Bronchial epithelial cell (primary cell): ENCODE measurements around the gene NECAB2. TPM values are rescaled to one million over a fixed set of nuclear protein-coding genes. Genes with fewer than 3 reads are reported as not detected.

ENCODE experiments used
- DNase-seq: peaks from one replicate; pipeline ENCODE4 v3.0.0-alpha.2; 2010; ENCODE audit warnings: low read depth
- FAIRE-seq: peaks from 2 replicates; lab custom pipeline; 2011; peaks lifted over from hg19 to GRCh38; lab: Jason Lieb, UNC
- H3K27me3 ChIP-seq: 2 replicates; pipeline ENCODE4 v1.5.1; 2011; ENCODE audit warnings: low read length; ENCODE audit not compliant: control insufficient read depth, insufficient read depth
- H3K36me3 ChIP-seq: 2 replicates; pipeline ENCODE4 v1.5.1; 2011; ENCODE audit warnings: low read length; ENCODE audit not compliant: control insufficient read depth, insufficient read depth
- H3K4me3 ChIP-seq: 2 replicates; pipeline ENCODE4 v1.5.1; 2011; ENCODE audit warnings: mild to moderate bottlenecking, low read depth, low read length, control low read depth
- total RNA-seq: library from RNA; depleted of rRNA; stranded (reverse); fragments of >200 nt; gene quantifications from 2 replicates; pipeline ENCODE4 v1.2.1, GENCODE V29; 2014
- TF ChIP-seq, protein P1 (sequence below): IDR thresholded peaks from 2 replicates; pipeline ENCODE4 v1.5.1; 2011; ENCODE audit warnings: mild to moderate bottlenecking, moderate library complexity, low read length, control low read depth, inconsistent platforms; ENCODE audit not compliant: insufficient read depth, severe bottlenecking

NECAB2 gene
- total RNA-seq, 1 donor from 2014 or later = not detected

DNA sequence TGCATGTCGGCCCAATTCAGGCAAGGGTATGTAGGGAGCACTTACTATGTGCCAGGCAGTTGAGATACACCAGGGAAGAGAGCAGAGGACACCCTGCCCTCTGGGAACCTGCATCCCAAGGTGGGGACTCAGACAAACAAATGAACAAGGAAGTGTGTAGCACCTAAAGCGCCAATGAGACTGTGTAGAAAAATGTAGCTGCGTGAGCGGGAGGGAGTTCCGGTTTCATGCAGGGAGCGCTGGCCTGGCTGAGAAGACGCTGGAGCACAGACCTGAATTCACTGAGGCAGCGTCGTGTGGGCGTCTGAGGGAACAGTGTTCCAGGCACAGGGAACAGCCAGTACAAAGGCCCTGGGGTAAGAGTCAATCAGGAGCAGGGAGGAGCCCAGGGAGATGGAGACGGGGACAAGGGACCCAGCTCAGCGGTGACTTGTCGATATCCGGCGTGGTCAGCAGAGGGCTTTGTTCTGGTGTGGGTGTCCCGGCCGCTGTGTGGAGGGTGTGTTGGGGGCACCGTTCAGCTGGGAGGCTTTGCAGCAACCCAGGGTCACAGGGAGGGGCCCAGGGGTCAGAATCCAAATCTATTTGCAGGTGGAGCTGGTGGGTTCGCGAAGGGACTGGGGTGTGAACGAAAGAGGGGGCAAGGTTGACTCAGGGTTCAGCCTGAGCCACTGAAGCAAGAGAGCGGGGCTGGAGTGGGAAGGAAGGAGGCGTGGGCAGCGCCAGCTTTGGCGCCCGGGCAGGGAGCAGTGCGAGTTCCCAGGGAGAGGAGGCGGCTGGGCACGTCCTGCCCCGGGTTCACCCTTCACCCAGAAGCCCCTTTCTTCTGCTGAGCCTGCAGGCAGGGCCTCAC, 32.8 kb upstream of the NECAB2 start:
- TF ChIP-seq, protein P1, sequence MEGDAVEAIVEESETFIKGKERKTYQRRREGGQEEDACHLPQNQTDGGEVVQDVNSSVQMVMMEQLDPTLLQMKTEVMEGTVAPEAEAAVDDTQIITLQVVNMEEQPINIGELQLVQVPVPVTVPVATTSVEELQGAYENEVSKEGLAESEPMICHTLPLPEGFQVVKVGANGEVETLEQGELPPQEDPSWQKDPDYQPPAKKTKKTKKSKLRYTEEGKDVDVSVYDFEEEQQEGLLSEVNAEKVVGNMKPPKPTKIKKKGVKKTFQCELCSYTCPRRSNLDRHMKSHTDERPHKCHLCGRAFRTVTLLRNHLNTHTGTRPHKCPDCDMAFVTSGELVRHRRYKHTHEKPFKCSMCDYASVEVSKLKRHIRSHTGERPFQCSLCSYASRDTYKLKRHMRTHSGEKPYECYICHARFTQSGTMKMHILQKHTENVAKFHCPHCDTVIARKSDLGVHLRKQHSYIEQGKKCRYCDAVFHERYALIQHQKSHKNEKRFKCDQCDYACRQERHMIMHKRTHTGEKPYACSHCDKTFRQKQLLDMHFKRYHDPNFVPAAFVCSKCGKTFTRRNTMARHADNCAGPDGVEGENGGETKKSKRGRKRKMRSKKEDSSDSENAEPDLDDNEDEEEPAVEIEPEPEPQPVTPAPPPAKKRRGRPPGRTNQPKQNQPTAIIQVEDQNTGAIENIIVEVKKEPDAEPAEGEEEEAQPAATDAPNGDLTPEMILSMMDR = no peak
- no peak for DNase-seq
- no peak overlapping the region for H3K4me3 ChIP-seq
- H3K36me3 ChIP-seq = no peaks in the 10 kb centered on the region
- no peak for FAIRE-seq
- peaks cover 4% of the 10 kb centered on the region for H3K27me3 ChIP-seq

DNA sequence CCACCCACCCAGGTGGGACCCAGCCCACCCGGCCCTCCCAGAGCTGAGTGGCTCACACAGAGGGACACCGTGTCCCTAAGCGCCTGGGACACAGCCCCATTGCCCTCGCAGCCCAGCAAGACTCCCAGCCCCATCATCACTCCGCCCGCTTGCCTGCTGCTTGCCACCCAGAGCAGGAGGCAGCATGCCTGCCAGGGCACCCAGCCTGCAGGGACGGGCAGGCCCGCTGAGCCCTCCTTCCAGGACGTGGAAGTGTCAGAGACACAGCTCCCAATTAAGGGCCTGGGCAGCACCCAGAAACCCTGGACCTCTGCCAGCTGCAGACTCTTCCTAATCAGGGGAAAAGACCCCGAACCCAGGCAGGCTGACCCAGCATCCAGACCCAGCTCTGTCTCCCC, 32.2 kb upstream of the NECAB2 start:
- no peak for FAIRE-seq
- TF ChIP-seq, protein P1 = no peak
- H3K4me3 ChIP-seq = no peak overlapping the region

DNA sequence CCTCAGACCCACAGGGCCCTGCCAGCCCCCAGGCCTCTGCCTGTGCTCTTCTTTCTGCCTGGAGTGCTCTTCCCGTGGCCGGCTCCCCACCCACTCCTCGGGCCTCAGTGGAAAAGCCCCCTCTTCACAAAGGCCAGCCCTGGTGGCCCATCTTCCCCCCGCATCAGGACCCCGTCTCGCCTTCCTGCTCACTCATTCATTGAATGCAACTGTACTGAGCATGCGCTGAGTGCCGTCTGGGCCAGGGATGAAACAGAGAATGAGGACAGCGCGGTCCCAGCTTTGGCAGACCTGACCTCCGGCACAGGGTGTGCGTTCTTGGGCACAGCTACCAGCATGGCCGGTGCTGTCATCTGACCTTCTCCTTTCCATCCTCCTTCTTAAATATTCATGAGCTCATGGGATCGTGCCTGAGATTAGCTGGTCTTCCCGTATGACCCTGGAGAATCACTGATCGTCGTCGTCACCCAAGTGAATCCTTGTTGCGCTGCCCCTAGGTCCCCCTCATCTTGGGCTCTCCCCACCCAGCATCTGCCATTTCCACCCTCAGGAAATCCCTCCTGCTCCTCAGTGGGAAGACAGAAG, 31.4 kb upstream of the NECAB2 start:
- Histone ChIP-seq H3K4me3 (no peak overlapping the region), H3K27me3 (peaks cover 4% of the 10 kb centered on the region), H3K36me3 (no peaks in the 10 kb centered on the region)
- DNase-seq = no peak
- FAIRE-seq = no peak
- TF ChIP-seq, protein P1 = no peak

More for the DNA sequence above, 32.2 kb upstream of the NECAB2 start:
- H3K36me3 ChIP-seq = no peaks in the 10 kb centered on the region
- DNase-seq = no peak
- peaks cover 4% of the 10 kb centered on the region for H3K27me3 ChIP-seq

DNA sequence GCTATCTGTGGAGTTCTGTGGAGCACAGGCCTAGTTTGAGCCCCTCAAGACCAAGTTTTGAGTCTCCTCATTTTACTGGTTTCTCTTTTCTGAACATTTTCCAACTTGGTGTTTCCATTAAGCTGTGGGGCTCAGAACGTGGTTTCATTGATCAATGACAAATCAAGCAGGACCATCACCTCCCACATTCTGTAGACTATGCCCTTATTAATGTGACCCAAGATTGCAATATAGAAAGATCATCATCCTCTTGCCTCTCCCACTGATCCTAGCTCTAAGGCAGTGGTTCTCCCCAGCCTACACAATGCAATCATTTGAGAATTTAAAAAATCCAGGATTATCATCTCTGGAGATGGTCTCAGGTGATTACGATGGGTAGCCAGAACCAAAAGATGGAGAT, 30.8 kb upstream of the NECAB2 start:
- DNase-seq (no peak), FAIRE-seq (peak; percentile 18)
- no peak overlapping the region for H3K4me3 ChIP-seq
- H3K36me3 ChIP-seq = no peaks in the 10 kb centered on the region
- H3K27me3 ChIP-seq = peaks cover 4% of the 10 kb centered on the region
- TF ChIP-seq, protein P1 = no peak

DNA sequence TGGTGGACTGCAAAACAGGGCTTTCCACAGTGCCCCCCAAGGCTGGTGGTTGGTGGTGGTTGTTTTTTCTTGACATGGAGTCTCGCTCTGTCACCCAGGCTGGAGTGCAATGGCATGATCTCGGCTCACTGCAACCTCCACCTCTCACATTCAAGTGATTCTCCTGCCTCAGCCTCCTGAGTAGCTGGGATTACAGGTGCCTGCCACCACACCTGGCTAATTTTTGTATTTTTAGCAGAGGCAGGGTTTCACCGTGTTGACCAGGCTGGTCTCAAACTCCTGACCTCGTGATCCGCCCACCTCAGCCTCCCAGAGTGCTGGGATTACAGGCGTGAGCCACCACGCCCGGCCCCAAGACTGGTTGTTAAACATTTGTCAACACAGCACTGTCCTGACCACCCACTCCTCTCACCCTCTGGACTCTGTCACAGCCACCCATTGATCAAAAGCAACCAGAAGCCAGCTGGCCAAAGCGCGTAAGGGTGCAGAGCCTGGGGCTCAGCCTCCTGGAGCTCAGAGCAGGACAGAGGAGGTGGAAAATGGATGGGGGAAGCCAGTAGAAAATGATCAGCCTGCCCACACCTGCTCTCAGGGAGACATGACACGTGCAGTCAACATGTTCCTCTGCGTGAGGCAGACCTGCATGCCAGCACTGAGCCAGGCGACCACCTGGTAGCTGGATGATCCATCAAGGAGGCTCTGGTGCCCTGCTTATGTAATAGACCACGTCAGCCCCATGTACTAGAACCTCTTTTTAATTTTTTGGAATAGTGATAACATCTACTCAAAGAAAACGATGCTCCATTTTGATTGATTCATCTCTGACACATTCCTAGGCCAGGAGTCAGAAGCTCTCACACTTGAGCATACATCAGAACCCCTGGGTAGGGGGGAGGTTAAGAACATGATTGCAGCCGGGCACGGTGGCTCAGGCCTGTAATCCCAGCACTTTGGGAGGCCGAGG, 29.8 kb upstream of the NECAB2 start:
- DNase-seq (peak; percentile 7), FAIRE-seq (no peak)
- peaks cover 4% of the 10 kb centered on the region for H3K27me3 ChIP-seq
- H3K36me3 ChIP-seq = no peaks in the 10 kb centered on the region
- H3K4me3 ChIP-seq = no peak overlapping the region
- TF ChIP-seq, protein P1 = no peak
